Measurements from ENCODE around the gene OR10P1.

DNA sequence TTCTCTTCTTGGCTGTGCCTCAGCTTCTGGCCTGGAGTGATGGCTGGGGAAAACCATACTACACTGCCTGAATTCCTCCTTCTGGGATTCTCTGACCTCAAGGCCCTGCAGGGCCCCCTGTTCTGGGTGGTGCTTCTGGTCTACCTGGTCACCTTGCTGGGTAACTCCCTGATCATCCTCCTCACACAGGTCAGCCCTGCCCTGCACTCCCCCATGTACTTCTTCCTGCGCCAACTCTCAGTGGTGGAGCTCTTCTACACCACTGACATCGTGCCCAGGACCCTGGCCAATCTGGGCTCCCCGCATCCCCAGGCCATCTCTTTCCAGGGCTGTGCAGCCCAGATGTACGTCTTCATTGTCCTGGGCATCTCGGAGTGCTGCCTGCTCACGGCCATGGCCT lies at the start of gene OR10P1:
- TF ChIP-seq, protein P1, sequence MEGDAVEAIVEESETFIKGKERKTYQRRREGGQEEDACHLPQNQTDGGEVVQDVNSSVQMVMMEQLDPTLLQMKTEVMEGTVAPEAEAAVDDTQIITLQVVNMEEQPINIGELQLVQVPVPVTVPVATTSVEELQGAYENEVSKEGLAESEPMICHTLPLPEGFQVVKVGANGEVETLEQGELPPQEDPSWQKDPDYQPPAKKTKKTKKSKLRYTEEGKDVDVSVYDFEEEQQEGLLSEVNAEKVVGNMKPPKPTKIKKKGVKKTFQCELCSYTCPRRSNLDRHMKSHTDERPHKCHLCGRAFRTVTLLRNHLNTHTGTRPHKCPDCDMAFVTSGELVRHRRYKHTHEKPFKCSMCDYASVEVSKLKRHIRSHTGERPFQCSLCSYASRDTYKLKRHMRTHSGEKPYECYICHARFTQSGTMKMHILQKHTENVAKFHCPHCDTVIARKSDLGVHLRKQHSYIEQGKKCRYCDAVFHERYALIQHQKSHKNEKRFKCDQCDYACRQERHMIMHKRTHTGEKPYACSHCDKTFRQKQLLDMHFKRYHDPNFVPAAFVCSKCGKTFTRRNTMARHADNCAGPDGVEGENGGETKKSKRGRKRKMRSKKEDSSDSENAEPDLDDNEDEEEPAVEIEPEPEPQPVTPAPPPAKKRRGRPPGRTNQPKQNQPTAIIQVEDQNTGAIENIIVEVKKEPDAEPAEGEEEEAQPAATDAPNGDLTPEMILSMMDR (IDR thresholded peaks at IDR 0.05) = no peak
- TF ChIP-seq POLR2A (IDR thresholded peaks at IDR 0.05; ENCODE audit: low read depth) (no peak), POLR2AphosphoS5 (IDR thresholded peaks at IDR 0.05) (no peak)

All from esophagus muscularis mucosa (tissue), 3 donors.